SU-DHL-6 (cell line): Measurements from ENCODE around the gene CXCL6.

ENCODE experiments used
- H2AFZ ChIP-seq: fragments of 200-600 bp; sonication (generic); 2 replicates; pipeline ENCODE4 v1.6.1; 2014; ENCODE audit warnings: low read depth, mild to moderate bottlenecking, moderate library complexity, mixed read lengths, antibody characterized with exemption, low read length; ENCODE audit not compliant: severe bottlenecking
- H3F3A ChIP-seq: fragments of 200-600 bp; shearing (Covaris generic); 2 replicates; pipeline ENCODE4 v1.6.0; 2016; ENCODE audit warnings: antibody characterized with exemption, mild to moderate bottlenecking; ENCODE audit not compliant: insufficient read depth
- H3K27ac ChIP-seq: fragments of 200-600 bp; sonication (generic); 2 replicates; pipeline ENCODE4 v1.5.1; 2016; ENCODE audit warnings: low read depth, mild to moderate bottlenecking, low read length, moderate library complexity, mixed read lengths
- H3K27me3 ChIP-seq: fragments of 200-600 bp; sonication (generic), shearing (Covaris generic); 2 replicates; pipeline ENCODE4 v1.6.0; 2014; ENCODE audit warnings: mild to moderate bottlenecking, low read length
- H3K36me3 ChIP-seq: fragments of 200-600 bp; sonication (generic); 2 replicates; pipeline ENCODE4 v1.6.1; 2014; ENCODE audit warnings: mild to moderate bottlenecking, low read length, mixed read lengths
- H3K4me2 ChIP-seq: fragments of 300-600, 200-600 bp; shearing (Covaris generic), sonication (generic); 2 replicates; pipeline ENCODE4 v1.6.0; 2014; ENCODE audit warnings: low read length, low read depth, mild to moderate bottlenecking; ENCODE audit not compliant: poor library complexity, severe bottlenecking
- H3K4me3 ChIP-seq: fragments of 200-600 bp; sonication (generic); 2 replicates; pipeline ENCODE4 v1.5.1; 2014; ENCODE audit warnings: antibody characterized with exemption, low read length, mild to moderate bottlenecking, mixed read lengths; ENCODE audit not compliant: insufficient read depth, poor library complexity, severe bottlenecking
- H3K79me2 ChIP-seq: fragments of 200-600 bp; sonication (generic); 2 replicates; pipeline ENCODE4 v1.6.1; 2014; ENCODE audit warnings: mild to moderate bottlenecking, low read length, moderate library complexity; ENCODE audit not compliant: insufficient read depth
- H3K9ac ChIP-seq: fragments of 200-600 bp; sonication (generic); 2 replicates; pipeline ENCODE4 v1.7.0; 2014; ENCODE audit warnings: mild to moderate bottlenecking, low read length
- H3K9me2 ChIP-seq: fragments of 200-600 bp; sonication (generic); replicated peaks from 2 replicates; pipeline ENCODE4 v1.6.1; 2014; ENCODE audit warnings: low read length; ENCODE audit not compliant: insufficient read depth
- H3K9me3 ChIP-seq: fragments of 200-600 bp; sonication (generic); 2 replicates; pipeline ENCODE4 v1.6.1; 2014; ENCODE audit warnings: low read length, mixed read lengths; ENCODE audit not compliant: insufficient read depth
- H4K20me1 ChIP-seq: fragments of 200-600 bp; sonication (generic); 2 replicates; pipeline ENCODE4 v1.6.1; 2014; ENCODE audit warnings: low read depth, mild to moderate bottlenecking, antibody characterized with exemption, low read length, moderate library complexity, mixed read lengths
- CTCF ChIP-seq: fragments of 200-600 bp; sonication (generic); IDR thresholded peaks from one replicate; pipeline ENCODE4 v1.5.1; 2017; ENCODE audit warnings: antibody characterized with exemption, mild to moderate bottlenecking, low read length, moderate library complexity; ENCODE audit not compliant: insufficient read depth, poor library complexity, severe bottlenecking
- EZH2phosphoT487 ChIP-seq: fragments of 200-600 bp; sonication (generic), shearing (Covaris generic); conservative IDR thresholded peaks from 2 replicates; pipeline ENCODE4 v1.6.1; 2018; ENCODE audit warnings: mild to moderate bottlenecking, antibody characterized with exemption, low read length, moderate library complexity, mixed read lengths

The CXCL6 gene

DNA sequence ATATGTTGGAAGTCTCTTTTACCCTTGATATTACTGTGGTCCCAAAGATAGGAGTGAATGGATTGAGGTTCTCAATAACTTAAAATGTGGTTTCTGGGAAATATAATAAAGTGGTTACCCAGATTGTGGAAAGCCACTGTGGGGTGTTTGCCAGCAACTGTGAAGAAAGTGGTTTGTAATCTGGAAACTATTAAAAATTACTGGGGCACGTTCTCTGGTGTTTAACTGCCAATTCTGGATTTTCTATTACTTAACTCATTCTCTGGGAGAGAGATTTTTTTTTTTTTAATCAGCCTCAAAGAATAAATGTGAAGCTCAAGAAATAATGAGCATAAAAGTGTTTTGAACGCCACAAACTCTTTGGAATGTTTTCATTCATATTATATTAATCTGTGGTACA lies 4.9 kb upstream of the CXCL6 start:
- Histone ChIP-seq H3K36me3 (no peaks in the 10 kb centered on the region), H3K27me3 (no peaks in the 10 kb centered on the region), H3F3A (no peaks in the 10 kb centered on the region), H4K20me1 (no peaks in the 10 kb centered on the region), H3K4me3 (no peak overlapping the region), H2AFZ (no peak overlapping the region), H3K9me2 (no peaks in the 10 kb centered on the region), H3K4me2 (no peak overlapping the region), H3K79me2 (no peaks in the 10 kb centered on the region), H3K9me3 (no peaks in the 10 kb centered on the region), H3K9ac (no peak overlapping the region), H3K27ac (no peak overlapping the region)
- TF ChIP-seq EZH2phosphoT487 (no peak), CTCF (no peak)

DNA sequence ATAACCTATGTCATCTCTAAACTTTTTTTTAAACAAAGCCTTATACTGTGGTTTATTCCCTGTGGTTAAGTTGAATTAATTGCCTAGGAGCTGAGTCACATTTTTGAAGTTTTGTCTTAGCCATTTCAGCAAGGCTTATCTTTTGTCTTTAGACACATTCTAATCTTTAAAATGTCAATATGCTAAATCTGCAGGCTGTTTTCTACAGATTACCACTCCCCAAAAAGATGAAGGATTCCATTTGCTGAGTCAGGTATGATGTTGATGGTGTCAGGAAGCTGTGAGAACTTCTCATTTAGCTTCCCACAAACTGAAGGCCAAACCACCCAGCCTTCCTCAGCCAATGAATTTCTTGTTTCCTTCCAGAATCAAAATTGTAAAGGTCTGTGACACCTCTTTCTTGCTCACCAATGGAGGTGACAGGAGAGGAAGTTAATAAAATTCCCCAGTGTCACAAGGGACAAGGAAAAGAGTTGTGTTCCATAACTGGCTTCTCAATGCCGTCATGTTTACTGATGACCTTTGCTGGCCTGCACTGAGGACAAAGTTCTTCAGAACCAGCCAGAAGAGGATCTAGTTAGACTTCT lies 3.7 kb upstream of the CXCL6 start:
- Histone ChIP-seq H2AFZ (no peak overlapping the region), H3K79me2 (no peaks in the 10 kb centered on the region), H3K4me2 (no peak overlapping the region), H3K9me3 (no peaks in the 10 kb centered on the region), H4K20me1 (no peaks in the 10 kb centered on the region), H3K9ac (no peak overlapping the region), H3K27me3 (no peaks in the 10 kb centered on the region), H3K27ac (no peak overlapping the region), H3K9me2 (no peaks in the 10 kb centered on the region), H3K36me3 (no peaks in the 10 kb centered on the region), H3F3A (no peaks in the 10 kb centered on the region), H3K4me3 (no peak overlapping the region)
- no peak for TF ChIP-seq EZH2phosphoT487
- TF ChIP-seq CTCF, result no peak

- Histone ChIP-seq H3F3A (no peaks in the 10 kb centered on the region), H3K9ac (no peak overlapping the region), H3K4me3 (no peak overlapping the region), H3K9me3 (no peaks in the 10 kb centered on the region), H3K27ac (no peak overlapping the region), H3K79me2 (no peaks in the 10 kb centered on the region), H3K27me3 (no peaks in the 10 kb centered on the region), H2AFZ (no peak overlapping the region), H3K9me2 (no peaks in the 10 kb centered on the region), H3K4me2 (no peak overlapping the region), H4K20me1 (no peaks in the 10 kb centered on the region), H3K36me3 (no peaks in the 10 kb centered on the region)
- no peak for TF ChIP-seq EZH2phosphoT487
- TF ChIP-seq CTCF, result no peak
Observed at GRCh38 chr4:73839071-73839470, 2.6 kb downstream of the CXCL6 start.
